Esophagus squamous epithelium (tissue), 5 donors: ENCODE measurements around the gene MLPH. TPM values are rescaled to one million over a fixed set of nuclear protein-coding genes. Genes with fewer than 3 reads are reported as not detected.
A peak's percentile ranks its signal among the peaks of the same experiment; 100 is the strongest.

Source experiments
- DNase-seq: peaks from one replicate; lab custom pipeline; 2025; lab: John Stamatoyannopoulos, UW
- H3K27ac ChIP-seq, 4 donors: fragments of 200-600 bp; sonication (generic); one replicate each; pipeline ENCODE4 v1.5.1; 2016 to 2019; ENCODE audit warnings: mild to moderate bottlenecking in 1 of 4
- H3K27me3 ChIP-seq, 4 donors: fragments of 200-600 bp; sonication (generic); 1 replicate in 3 of 4; 2 replicates in 1 of 4; pipeline versions ENCODE4 v1.5.1 to v1.6.0; 2017 to 2021; ENCODE audit warnings: antibody characterized with exemption in 1 of 4
- H3K36me3 ChIP-seq, 3 donors: fragments of 200-600 bp; sonication (generic); one replicate each; pipeline ENCODE4 v1.5.1; 2016 to 2019
- H3K4me1 ChIP-seq, 3 donors: fragments of 200-600 bp; sonication (generic); one replicate each; pipeline ENCODE4 v1.5.1; 2017 to 2019
- H3K4me3 ChIP-seq, 4 donors: fragments of 200-600 bp; sonication (generic); 1 replicate in 3 of 4; 2 replicates in 1 of 4; pipeline ENCODE4 v1.5.1; 2016 to 2019; ENCODE audit warnings: mild to moderate bottlenecking in 2 of 4, moderate library complexity in 1 of 4
- H3K9me3 ChIP-seq, 3 donors: fragments of 200-600 bp; sonication (generic); one replicate each; pipeline ENCODE4 v1.5.1; 2016 to 2019
- CTCF ChIP-seq, 6 experiments: fragments of 450-650 bp in 4 of 6; fragments of 200-600 bp in 2 of 6; sonication (generic) in 2 of 6; IDR thresholded peaks; one replicate each; pipeline ENCODE4 v1.5.1; 2016 to 2019; ENCODE audit warnings: antibody characterized with exemption in 6 of 6, mild to moderate bottlenecking in 4 of 6, moderate library complexity in 4 of 6
- POLR2A ChIP-seq, 4 donors: fragments of 450-650 bp; IDR thresholded peaks; one replicate each; pipeline ENCODE4 v1.6.1; 2017; ENCODE audit warnings: antibody characterized with exemption in 4 of 4, mild to moderate bottlenecking in 4 of 4, moderate library complexity in 3 of 4
- WGBS, 2 donors: methylation state at CpG; one replicate each; pipeline ENCODE4 v1.1.5; 2018; 5-methylcytosine and 5-hydroxymethylcytosine counted together
- intact Hi-C: fragments of 100-400 bp; cut with DNase I; formaldehyde crosslinking; loops from one replicate; pipeline ENCODE4 v1.15.0; 2022
- total RNA-seq, 4 donors: library from RNA; depleted of rRNA; stranded (reverse); fragments of >200 nt; gene quantifications; one replicate each; pipeline ENCODE4 v1.1.0, GENCODE V29; 2016
- donor health status: DM: yes; HTN: yes; CAD: no.

Gene MLPH
- total RNA-seq = 10 to 100 TPM in 2 of 4 donors, 1 to 10 TPM in 2; 1.8 to 10.5 (median 7.6) TPM

- Histone ChIP-seq H3K27ac (peak within 1 kb of the TSS in 3 of 4 donors; percentile 55 to 83 (median 61)), H3K4me3 (peak within 1 kb of the TSS; percentile 29 to 69 (median 48)), H3K27me3 (peaks cover 0 to 38% (median 0%) of the 10 kb centered on the region in 4 donors), H3K9me3 (peaks cover 0 to 10% (median 9%) of the 10 kb centered on the region in 3 donors), H3K4me1 (peaks cover 20 to 67% (median 23%) of the 10 kb centered on the region in 3 donors), H3K36me3 (no peaks in the 10 kb centered on the region)
- intact Hi-C loops = no loop called here
- WGBS, 2 donors = 0% methylated on average over 2 to 8 of the region's 63 CpGs
- no peak for DNase-seq
- TF ChIP-seq POLR2A (IDR thresholded peaks at IDR 0.05) (peak in 1 of 4 donors; percentile 45), CTCF (IDR thresholded peaks at IDR 0.05) (no peak)
Measured at GRCh38 chr2:237486819-237487448, at the start of gene MLPH. TSS of gene MLPH (plus strand) at chr2:237487251. CDS start at chr2:237493427, 6,176 bp downstream.

GRCh38 chr2:237437566-237437965, 49.5 kb upstream of the MLPH start:
- H3K27me3 ChIP-seq = peaks cover 0 to 33% (median 0%) of the 10 kb centered on the region in 4 donors
- no peak for DNase-seq
- H3K9me3 ChIP-seq = no peaks in the 10 kb centered on the region
- peaks cover 0 to 51% (median 16%) of the 10 kb centered on the region in 3 donors for H3K4me1 ChIP-seq
- TF ChIP-seq CTCF (IDR thresholded peaks at IDR 0.05) = no peak
- no peaks in the 10 kb centered on the region for H3K36me3 ChIP-seq
- H3K27ac ChIP-seq = peak overlapping the region in 1 of 4 donors; percentile 12
- WGBS, 2 donors = 80% methylated on average over 5 of the region's 5 CpGs; no CpG with 5 or more reads in 1 of the 2 donors
- no peak overlapping the region for H3K4me3 ChIP-seq
- intact Hi-C loops = no loop called here

- intact Hi-C loops = no loop called here
- DNase-seq = no peak
- TF ChIP-seq CTCF (IDR thresholded peaks at IDR 0.05) (no peak), POLR2A (IDR thresholded peaks at IDR 0.05) (no peak)
- peaks cover 0 to 32% (median 0%) of the 10 kb centered on the region in 4 donors for H3K27me3 ChIP-seq
- no peak overlapping the region for H3K27ac ChIP-seq
- peaks cover 0 to 49% (median 14%) of the 10 kb centered on the region in 3 donors for H3K4me1 ChIP-seq
- 35 to 46% methylated on average over 5 to 8 of the region's 8 CpGs for WGBS, 2 donors
- H3K9me3 ChIP-seq = no peaks in the 10 kb centered on the region
- H3K36me3 ChIP-seq = no peaks in the 10 kb centered on the region
- H3K4me3 ChIP-seq = no peak overlapping the region
Measured at GRCh38 chr2:237438080-237438940, 48.7 kb upstream of the MLPH start.

GRCh38 chr2:237440819-237441281, 46.2 kb upstream of the MLPH start:
- intact Hi-C loops = no loop called here
- no peak overlapping the region for H3K4me3 ChIP-seq
- H3K4me1 ChIP-seq = peaks cover 0 to 31% (median 8%) of the 10 kb centered on the region in 3 donors
- H3K27me3 ChIP-seq = peaks cover 0 to 14% (median 0%) of the 10 kb centered on the region in 4 donors
- 39 to 42% methylated on average over 2 of the region's 2 CpGs for WGBS, 2 donors
- DNase-seq = no peak
- H3K36me3 ChIP-seq = no peaks in the 10 kb centered on the region
- H3K27ac ChIP-seq = peak overlapping the region in 3 of 4 donors; percentile 56 to 79 (median 75)
- TF ChIP-seq CTCF (IDR thresholded peaks at IDR 0.05) (no peak), POLR2A (IDR thresholded peaks at IDR 0.05) (no peak)
- no peaks in the 10 kb centered on the region for H3K9me3 ChIP-seq
